ENCODE results near the gene TLNRD1.
A peak's percentile ranks its signal among the peaks of the same experiment; 100 is the strongest.

Gene TLNRD1

DNA sequence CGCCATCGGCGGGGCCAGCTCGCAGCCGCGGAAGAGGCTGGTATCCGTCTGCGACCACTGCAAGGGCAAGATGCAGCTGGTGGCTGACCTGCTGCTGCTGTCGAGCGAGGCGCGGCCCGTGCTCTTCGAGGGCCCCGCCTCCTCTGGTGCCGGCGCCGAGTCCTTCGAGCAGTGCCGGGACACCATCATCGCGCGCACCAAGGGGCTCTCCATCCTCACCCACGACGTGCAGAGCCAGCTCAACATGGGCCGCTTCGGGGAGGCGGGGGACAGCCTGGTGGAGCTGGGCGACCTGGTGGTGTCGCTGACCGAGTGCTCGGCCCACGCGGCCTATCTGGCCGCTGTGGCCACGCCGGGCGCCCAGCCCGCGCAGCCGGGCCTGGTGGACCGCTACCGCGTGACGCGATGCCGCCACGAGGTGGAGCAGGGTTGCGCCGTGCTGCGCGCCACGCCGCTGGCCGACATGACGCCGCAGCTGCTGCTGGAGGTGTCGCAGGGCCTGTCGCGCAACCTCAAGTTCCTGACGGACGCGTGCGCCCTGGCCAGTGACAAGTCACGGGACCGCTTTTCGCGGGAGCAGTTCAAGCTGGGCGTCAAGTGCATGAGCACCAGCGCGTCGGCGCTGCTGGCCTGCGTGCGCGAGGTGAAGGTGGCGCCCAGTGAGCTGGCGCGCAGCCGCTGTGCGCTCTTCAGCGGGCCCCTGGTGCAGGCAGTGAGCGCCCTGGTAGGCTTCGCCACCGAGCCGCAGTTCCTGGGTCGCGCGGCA is 1.8 kb downstream of the TLNRD1 start:
- no peak for DNase-seq

DNA sequence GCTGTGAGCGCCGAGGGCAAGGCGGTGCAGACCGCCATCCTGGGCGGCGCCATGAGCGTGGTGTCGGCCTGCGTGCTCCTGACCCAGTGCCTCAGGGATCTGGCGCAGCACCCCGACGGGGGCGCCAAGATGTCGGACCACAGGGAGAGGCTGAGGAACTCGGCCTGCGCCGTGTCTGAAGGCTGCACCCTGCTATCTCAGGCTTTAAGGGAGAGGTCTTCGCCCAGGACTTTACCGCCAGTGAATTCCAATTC is 2.3 kb downstream of the TLNRD1 start:
- no peak for DNase-seq

DNA sequence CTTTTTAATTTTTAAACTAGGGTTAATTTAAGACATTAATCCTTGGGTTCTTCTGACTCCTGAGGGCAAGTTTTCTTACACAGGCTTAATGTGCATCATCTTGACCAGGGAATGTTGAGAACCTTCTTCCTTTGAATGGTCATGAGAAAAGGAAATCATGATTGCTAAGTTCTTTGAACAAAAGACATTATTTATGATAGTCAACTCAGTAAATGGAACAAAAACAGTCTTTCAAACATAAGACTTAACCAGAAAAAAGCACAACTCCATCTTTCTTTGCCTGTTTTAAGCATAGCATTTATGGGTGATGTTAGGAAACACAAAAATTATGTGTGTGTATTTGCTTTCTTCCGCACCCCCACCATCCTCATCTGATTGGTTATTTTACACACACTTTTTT is 5.4 kb downstream of the TLNRD1 start:
- DNase-seq: no peak

DNA sequence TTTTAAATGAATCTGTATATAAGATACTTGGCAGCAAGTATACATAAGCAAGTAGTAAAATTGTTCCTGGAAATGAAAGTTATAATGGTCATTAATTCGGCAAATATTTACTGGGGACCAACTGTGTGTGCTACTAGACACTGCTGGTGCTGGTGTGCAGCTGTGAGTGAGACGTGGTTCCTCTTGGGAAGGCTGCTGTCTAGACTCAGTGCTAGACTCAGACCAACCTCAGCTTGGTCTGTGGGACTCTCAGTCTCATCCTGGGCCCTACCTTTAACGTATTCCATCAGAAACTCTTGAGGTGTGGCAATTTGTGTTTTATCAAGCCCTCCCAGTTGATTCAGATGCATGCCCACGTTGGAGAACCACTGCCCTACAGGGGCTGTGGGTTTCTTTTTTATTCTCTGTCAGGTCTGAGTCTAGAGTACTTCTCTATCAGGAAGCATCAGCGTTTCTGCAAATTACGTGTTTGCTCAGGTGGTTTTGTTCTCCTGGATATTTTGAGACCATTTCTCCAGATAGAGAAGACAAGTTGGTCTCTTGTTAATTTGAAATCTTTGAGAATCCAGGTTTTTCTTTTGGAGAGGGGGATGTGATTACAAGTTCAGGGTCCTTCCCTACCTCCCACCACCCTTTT is 6.8 kb downstream of the TLNRD1 start:
- no peak for DNase-seq

DNA sequence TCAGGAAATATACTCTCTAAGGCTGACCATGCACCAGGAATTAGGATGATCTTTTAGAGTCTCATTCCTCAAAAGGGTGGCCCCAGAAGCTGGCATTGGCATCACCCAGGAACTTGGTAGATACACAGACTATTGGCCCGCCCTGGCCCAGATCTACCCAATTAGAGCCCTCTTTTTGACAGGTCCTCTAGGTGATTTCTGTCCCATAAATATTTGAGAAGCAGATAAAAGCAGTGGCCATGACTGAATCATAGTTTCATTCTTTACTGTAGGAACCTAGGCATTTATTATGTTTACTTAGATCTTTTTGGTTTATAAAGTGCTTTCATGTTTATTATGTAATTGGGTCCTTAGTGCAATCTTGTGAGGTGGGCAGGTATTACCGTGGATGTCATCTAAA is 7.6 kb downstream of the TLNRD1 start:
- no peak for DNase-seq

DNA sequence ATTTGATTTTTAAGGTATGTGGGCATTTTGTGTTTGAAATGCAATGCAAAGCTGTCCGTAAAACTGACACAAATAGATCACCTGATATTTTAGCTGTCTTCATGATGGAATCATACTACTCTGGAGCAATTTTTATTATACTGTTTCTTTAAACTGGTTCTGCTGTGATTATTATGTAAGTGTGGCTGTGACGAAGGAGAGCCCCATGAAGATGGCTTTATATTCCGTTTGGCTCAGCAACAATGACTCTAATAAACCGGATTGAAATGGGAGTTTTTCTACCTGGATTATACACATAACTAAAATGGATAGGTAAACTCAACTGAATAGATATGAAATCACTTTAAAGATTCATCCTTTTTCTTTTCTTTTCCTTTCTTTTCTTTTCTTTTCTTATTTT is 9.4 kb downstream of the TLNRD1 start:
- DNase-seq: no peak

DNA sequence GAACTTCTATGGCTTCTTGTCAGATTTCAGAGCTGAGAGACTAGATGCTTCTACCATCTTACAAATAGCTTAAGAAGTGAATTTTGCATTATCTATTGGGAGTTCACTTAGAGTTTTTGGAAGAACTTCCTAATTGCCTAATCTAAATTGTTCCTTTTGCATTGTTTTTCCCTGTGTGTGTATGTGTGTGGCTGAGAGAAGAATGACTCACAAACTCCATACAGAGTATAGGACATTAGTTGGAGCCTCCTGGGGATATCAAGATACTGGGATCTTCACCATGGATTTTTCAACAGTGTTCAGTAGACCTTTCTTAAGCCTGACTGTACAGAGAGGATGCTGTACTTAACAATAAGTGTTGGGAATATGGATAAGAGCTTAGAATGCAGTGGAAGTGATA is 10.9 kb downstream of the TLNRD1 start:
- DNase-seq: no peak

DNA sequence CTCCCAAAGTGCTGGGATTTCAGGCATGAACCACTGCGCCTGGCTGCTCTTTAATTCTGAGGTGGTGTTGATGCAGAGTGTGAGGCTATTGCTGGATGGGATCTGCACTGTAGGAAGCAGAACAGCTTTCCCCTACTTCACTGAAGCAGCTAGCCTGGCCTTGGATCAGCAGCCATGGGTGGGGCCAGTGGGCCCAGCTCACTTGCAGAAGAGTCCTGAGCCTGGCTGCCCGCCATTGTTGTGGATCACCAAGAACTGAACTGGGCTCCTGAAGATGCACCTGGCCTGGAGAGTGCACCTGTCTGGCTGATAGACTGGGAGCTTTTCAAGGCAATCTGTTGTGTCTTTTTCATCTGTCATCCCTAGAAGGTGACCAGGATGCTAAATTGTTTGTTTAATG is 11.9 kb downstream of the TLNRD1 start:
- DNase-seq: no peak

DNA sequence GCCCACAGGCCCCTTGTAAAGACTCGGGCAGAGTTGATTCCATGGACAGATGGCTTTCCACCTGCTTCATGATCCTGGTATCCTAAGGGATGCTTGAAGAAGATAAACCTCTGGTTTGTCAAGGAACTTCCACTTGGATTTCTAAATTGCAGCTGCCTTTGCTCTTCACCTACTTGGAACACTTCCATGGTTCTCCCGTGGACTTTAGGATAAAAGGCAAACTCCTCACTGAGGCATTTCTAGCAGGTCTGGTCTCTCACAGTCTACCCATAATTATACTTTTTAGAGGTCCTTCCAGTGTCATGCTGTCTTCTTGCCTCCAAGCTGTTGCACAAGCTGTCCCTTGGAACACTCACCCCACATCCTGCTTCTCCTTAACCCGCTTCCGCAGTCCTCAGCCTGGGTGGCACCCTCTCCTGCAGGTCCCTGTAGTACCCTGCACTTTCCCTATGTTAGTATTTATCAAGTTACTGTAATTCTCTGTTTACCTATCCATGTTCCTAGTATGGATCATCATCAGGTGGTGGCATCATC is 12.7 kb downstream of the TLNRD1 start:
- DNase-seq: no peak

DNA sequence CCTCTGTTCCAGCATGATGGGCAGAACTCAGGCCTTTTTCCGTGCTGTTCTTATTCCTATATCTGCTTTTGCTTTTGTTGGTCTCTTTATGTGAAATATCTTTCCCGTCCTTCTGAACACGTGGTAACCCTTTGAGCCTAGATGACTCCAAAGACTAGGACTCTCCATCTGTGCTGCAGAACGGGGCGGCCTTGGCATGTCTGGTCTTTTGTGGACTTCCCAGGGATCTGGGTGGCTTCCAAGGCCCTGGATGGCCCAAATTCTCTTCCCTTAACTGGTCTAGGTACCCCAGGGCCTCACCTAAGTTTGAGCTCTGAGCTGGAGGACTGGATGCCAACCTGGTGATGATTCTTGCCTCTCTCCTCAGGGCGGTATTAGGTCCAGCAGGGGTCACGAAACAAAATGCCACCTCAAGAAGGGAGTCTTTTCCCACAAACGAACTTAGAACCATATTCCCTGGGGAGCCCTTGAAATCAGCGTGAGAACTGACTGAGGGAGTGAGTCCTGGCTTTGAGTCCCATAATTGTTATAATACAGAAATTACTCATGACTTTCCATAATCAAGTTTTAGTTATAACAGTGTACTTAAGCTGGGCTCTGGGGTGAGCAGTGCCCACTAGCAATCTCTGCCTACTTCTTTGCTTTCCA is 13.8 kb downstream of the TLNRD1 start:
- DNase-seq: no peak

DNA sequence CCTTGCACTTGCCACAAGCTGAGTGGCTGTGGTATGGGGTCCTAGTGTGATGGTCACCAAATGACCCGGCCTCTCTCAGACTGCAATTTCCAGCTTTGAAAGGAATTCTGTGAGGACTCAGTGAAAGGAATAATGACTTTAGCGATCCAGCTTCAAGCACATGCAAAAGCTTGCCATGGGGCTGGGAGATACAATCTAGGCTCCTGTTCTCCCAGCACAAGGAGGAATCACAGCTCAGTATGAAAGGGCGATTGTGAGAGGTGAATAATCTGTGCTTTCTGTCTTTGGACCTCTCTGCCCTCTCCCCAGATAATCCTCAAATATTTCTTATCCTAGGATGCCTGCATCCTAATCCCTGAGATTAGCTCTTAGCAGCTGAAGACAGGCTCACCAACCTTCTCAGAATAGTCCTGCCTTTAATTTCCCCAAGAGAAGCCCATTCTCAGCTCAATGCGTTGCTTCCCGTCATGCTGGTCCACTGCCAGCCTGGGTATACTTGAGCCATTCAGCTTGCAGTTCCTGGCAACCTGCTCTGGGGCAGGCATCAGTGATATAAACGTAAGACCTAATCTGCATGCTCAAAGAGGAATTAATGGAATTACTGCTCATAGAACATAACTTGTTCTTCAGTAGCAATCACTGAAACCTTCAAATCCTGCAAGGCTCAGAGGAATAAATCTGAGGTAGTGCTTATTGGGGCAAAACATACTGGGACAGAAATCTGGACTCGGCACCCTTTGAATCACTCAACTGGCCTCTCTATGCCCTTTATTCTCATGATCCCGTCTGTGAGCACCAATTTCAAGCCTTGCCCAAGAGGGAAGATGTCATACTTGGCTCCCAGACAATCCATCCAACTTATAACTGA is 15.1 kb downstream of the TLNRD1 start:
- no peak for DNase-seq

DNA sequence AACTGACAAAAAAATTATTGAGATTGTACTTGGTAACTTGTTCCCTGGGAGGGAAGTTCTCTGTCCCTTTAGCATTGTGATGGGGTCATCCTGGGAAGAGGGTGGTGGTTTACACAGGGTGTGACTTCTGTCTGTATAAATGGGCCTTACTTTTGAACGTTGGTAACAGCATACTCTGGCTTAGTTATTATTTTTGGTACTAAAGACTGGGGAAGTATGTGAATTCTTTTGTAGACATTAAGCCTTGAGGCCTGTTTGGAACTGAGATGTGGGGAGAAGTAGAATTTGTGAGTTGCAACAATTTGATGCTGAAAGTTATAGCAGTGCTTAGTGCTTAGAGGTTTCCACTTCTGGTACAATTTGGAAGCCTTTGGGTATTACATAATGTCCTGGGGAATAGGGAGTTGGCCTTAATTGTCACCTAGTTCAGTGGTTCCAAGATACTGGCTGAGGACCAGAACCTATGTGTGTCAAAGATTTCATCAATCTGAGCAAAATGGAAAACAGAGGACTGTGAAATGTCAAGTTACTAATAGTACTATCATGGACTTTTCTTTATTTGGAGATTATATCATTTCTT is 15.9 kb downstream of the TLNRD1 start:
- DNase-seq: no peak

DNA sequence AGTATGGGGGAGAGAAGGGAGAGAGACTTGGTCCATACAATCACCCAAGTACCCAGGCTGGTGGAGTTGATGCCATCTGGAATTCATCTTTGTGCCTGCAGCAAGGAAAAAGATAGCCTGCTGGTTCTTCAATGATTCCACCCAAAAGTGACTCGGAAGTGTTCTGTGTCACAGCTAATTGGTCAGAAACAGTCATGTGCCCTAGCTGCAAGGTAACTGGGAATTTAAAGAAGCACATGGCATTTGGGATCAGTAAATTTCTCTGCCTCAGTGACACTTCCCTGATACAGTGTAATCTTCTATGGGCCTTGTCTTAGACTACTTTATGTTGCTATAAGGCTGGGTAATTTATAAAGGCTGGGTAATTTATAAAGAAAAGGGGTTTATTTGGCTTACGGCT is 17.5 kb downstream of the TLNRD1 start:
- DNase-seq: no peak

DNA sequence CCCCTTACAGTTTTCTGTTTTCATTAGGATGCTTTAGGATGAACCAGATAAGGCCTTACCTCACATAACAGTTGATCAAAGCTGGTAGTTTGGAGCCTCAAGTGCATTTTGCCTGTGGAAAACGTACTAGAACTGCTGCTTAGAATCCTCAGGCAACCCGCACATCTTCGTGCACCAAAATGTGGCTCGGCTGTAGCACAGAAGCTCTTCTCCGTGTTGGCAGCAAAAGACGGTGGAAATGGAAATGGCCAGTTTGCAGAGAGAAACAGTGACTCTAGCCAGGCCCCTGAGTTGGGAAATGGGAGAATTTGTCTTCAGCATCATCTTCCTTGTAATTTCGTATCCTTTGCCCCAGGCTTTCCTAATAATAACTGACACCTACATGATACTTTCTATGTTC is 20.6 kb downstream of the TLNRD1 start:
- no peak for DNase-seq

DNA sequence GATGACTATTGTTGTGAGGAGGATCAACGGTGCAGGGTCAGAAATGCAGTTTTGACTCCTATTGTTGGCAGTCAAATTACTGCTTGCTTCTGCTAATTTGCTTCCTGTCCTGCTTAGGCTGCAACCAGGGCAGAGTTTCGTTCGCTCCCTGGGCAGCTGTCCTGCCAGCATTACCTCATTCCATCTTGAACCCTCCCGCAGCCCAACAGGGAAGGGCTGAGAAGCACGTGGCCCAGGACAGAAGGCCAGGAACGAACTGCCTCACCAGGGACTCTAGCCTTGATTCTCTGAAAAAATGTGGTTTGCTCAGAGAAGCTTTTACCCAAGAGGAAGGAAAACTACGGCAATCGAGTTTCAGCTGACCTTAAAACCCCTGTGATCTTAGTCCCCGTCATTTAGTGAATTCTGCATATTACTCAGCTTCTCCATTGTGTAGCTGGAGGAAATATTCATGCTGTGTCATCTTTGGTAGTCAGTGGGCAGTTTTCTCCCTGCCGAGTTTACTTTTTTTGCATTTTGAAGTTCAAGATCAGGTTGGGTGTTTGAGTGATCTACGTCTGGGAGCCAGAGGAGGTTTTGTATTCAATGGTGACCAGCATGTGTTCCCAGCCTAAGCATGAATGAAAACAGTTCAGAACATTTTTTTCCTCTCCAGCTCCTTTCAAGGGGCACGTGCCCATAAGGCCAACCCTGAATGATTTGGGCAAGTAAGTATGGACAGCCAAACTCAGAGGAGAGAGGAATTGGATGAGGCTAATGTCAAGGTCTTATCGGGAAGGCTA is 23.0 kb downstream of the TLNRD1 start:
- peak; percentile 65 for DNase-seq

DNA sequence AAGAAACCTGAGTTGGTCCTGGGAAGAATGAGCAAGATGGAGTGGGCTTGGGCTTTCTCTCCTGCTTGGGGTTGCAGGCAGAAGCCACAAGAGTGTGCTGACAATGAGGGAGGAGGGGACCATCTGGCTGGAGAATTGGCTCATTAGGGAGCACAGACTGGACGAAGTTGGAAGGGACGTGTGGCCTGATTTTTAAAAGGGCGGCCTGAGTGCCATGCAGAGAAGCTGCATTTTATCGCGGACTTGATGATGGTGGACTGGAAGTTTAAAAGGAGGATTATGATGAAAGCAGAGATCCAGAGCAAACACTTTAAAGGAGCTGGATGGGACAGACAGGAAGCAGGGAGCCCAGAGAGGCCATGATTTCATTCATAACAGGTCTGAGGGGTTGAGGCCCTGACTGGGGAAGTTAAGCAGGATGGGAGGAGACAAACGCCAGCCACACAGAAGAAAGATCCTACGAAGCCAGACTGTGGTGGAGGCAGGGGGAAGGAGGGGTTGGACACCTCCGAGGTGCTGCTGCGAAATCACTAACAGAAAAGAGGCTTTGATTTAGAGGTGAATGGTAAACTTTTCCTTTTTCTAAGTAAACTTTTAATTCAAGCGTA is 23.6 kb downstream of the TLNRD1 start:
- DNase-seq: no peak

DNA sequence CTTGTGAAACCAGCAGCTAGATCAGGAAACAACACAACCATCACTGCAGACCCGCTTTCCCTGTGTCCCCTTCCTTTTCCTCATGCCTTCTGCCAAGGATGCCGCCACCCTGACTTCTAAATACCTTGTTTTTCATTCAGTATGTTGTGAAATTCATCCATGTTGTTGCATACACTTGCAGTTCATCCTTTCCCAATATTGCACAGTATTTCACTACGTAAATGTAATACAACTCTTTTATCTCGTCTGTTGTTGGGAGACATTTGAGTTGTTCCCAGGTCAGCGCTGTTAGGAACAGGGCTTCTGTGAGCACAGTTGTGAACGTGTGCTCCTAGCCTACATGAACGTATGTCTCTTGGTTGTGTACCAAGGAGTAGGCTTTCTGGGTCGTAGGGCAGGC is 24.2 kb downstream of the TLNRD1 start:
- no peak for DNase-seq

DNA sequence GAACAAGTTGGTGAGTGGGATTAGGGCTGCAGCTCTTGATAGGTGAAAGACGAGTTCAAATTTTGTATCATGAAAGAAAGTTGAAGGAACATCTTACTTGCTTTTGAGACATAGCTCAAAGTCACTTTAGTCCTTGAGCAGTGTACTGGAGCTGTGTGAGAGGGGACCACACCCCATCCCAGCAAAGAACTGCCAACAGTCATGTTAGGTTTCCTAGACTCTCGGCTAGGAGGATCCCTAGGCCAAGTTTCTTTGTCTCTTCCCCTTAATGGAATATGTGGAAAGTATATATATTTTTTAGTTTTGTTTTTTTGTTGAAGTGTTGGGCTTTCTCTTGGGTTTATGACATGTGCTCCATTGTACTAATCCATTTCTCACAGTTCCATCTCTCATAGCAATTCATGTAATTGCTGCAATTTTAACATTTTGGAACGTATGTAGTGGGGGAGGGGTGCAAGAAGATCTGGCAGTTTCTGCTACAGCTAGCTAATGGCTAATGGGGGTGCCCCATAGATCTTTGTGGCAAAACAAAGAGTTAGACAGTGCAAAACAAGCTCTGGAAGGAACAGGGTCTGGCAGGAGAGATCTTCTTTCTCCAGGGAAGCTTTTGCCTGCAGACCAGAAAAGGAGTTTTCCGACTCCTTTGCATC is 25.1 kb downstream of the TLNRD1 start:
- DNase-seq: no peak

DNA sequence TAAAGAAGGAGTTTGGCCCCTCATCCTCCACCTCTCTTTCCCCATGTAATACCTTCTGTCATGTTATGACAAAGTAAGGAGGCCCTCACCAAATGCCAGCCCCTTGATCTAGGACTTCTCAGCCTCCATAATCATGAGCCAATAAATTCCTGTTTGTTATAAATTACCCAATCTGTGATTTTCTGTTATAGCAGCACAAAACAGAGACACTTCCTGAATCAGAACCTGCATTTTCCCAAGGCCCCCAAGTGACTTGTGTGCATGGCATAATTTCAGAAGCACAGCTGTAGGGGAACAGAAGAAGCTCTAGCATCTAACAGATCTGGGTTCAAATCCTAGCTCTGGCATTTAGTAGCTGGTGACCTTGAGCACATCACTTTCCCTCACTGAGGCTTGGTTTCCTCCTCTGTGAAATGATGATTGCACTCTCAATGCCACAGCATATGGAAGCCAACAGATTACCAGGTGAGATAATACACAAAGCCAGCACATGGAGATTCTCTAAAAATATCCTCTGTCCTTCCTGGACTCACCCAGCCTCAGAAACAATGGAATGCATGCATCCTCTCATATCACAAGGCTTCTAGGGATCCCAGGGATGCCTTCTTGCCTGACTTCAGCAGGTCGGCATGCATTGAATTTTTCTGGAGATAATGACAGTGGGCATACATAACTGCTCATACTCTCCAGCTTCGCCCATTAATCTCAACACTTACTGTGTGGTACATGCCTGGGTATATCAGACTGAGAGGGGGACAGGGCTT is 26.3 kb downstream of the TLNRD1 start:
- DNase-seq: no peak
